K562 (cell line): ENCODE data around the gene B3GLCT. TPM values are rescaled to one million over a fixed set of nuclear protein-coding genes. Genes with fewer than 3 reads are reported as not detected.

ENCODE experiments used
- ATAC-seq: fragments of 200-7000 bp; cut with Tn5 transposase; 3 replicates; pipeline ENCODE4 v1.9.1; 2020; ENCODE audit warnings: moderate library complexity
- BruUV-seq: library from RNA; stranded (reverse); fragments of 400-500 nt; replicated peaks from 2 replicates; lab custom pipeline; 2021; lab: Mats Ljungman, UMichigan
- CTCF ChIA-PET: fragments of 300-600 bp; formaldehyde crosslinking; extraction: SDS; loops from one replicate; lab custom pipeline; 2021; ENCODE audit warnings: low intra/inter-chr PET ratio; lab: Yijun Ruan, JAX
- POLR2A ChIA-PET: fragments of 300-600, 350-650 bp; sonication (Branson Sonifier 250); formaldehyde crosslinking; extraction: SDS; loops from one replicate; lab custom pipeline; 2021; ENCODE audit warnings: antibody characterized with exemption, inconsistent platforms; lab: Yijun Ruan, JAX
- DNase-seq, 4 experiments: peaks; one replicate each; pipeline versions ENCODE4 v3.0.0 to v3.0.0-alpha.2; 2011 to 2018; ENCODE audit warnings: low spot score in 3 of 4, mixed read lengths in 3 of 4; ENCODE audit errors: extremely low read depth in 1 of 4
- FAIRE-seq: peaks from 2 replicates; lab custom pipeline; 2011; peaks lifted over from hg19 to GRCh38; lab: Jason Lieb, UNC
- H2AFZ ChIP-seq: 2 replicates; pipeline ENCODE4 v1.6.0; 2011; ENCODE audit warnings: low read depth, low read length, control low read depth, inconsistent platforms
- H3K27ac ChIP-seq: fragments of 200-600 bp; 3 replicates; pipeline ENCODE4 v1.8.0; 2011; ENCODE audit warnings: low read depth, mild to moderate bottlenecking, control low read depth, inconsistent platforms, low read length, moderate library complexity, mixed read lengths; ENCODE audit errors: extremely low read depth
- H3K27me3 ChIP-seq, 2 experiments: fragments of 300-600 bp in 1 of 2; 2 replicates in 1 of 2; 3 replicates in 1 of 2; pipeline versions ENCODE4 v1.6.0 to v1.8.0; 2011; ENCODE audit warnings: inconsistent platforms in 2 of 2, low read length in 2 of 2, mild to moderate bottlenecking in 1 of 2, mixed read lengths in 1 of 2, moderate library complexity in 1 of 2; ENCODE audit not compliant: control insufficient read depth in 2 of 2, insufficient read depth in 2 of 2
- H3K36me3 ChIP-seq: fragments of 300-600 bp; 3 replicates; pipeline ENCODE4 v1.8.0; 2011; ENCODE audit warnings: mild to moderate bottlenecking, low read length, inconsistent platforms; ENCODE audit not compliant: control insufficient read depth, insufficient read depth
- H3K4me1 ChIP-seq, 2 experiments: fragments of 200-600 bp in 1 of 2; replicated peaks in 1 of 2; 2 replicates in 1 of 2; 3 replicates in 1 of 2; pipeline versions ENCODE4 v1.5.1 to v1.8.0; 2011; ENCODE audit warnings: inconsistent platforms in 2 of 2, low read length in 2 of 2, mild to moderate bottlenecking in 1 of 2, mixed read lengths in 1 of 2, moderate library complexity in 1 of 2; ENCODE audit not compliant: control insufficient read depth in 2 of 2, insufficient read depth in 2 of 2
- H3K4me2 ChIP-seq: 2 replicates; pipeline ENCODE4 v1.6.1; 2011; ENCODE audit warnings: low read length, control low read depth, inconsistent platforms, mixed read lengths; ENCODE audit not compliant: insufficient read depth
- H3K4me3 ChIP-seq: fragments of 200-600 bp; sonication (generic), shearing (Covaris generic); 2 replicates; pipeline ENCODE4 v1.5.1; 2016; ENCODE audit warnings: control low read depth, inconsistent platforms
- H3K79me2 ChIP-seq: fragments of 200-600 bp; 3 replicates; pipeline ENCODE4 v1.8.0; 2011; ENCODE audit warnings: low read length, inconsistent platforms; ENCODE audit not compliant: control insufficient read depth, insufficient read depth
- H3K9ac ChIP-seq, 2 experiments: 2 replicates each; pipeline versions ENCODE4 v1.6.0 to v1.6.1; 2011; ENCODE audit warnings: low read depth in 2 of 2, low read length in 2 of 2, control low read depth in 1 of 2, inconsistent platforms in 1 of 2, mild to moderate bottlenecking in 1 of 2, mixed read lengths in 1 of 2; ENCODE audit not compliant: insufficient read depth in 1 of 2
- H3K9me1 ChIP-seq: one replicate; pipeline ENCODE4 v1.6.0; 2011; ENCODE audit warnings: inconsistent platforms, mild to moderate bottlenecking, low read length, moderate library complexity; ENCODE audit not compliant: control insufficient read depth, insufficient read depth
- H3K9me3 ChIP-seq: replicated peaks from 2 replicates; pipeline ENCODE4 v1.5.1; 2011; ENCODE audit warnings: low read depth, low read length, inconsistent platforms; ENCODE audit not compliant: control insufficient read depth, insufficient read depth
- H4K20me1 ChIP-seq: replicated peaks from 2 replicates; pipeline ENCODE4 v1.6.1; 2011; ENCODE audit warnings: low read length, inconsistent platforms, mixed read lengths; ENCODE audit not compliant: control insufficient read depth, insufficient read depth
- ARID1B ChIP-seq: fragments of 450-650 bp; IDR thresholded peaks from 2 replicates; pipeline ENCODE4 v1.6.1; 2016; ENCODE audit warnings: antibody characterized with exemption, mild to moderate bottlenecking, inconsistent platforms
- HNRNPH1 ChIP-seq: fragments of 200-400 bp; formaldehyde crosslinking; optimal IDR thresholded peaks from 2 replicates; pipeline ENCODE3; 2017; ENCODE audit warnings: low read depth, mild to moderate bottlenecking, low read length, moderate library complexity
- MITF ChIP-seq: IDR thresholded peaks from 2 replicates; pipeline ENCODE4 v1.6.1; 2014; ENCODE audit warnings: antibody characterized with exemption
- PREB ChIP-seq: sonication (generic); formaldehyde crosslinking; IDR thresholded peaks from 2 replicates; pipeline ENCODE4 v1.8.1; 2023; ENCODE audit warnings: mild to moderate bottlenecking, missing genetic modification reagents
- PRPF4 ChIP-seq: fragments of 200-400 bp; formaldehyde crosslinking; IDR thresholded peaks from one replicate; pipeline ENCODE4 v1.6.1; 2017; ENCODE audit warnings: low read length, low read depth, mild to moderate bottlenecking; ENCODE audit not compliant: insufficient read depth, poor library complexity, severe bottlenecking
- RERE ChIP-seq: sonication (generic); formaldehyde crosslinking; IDR thresholded peaks from 2 replicates; pipeline ENCODE4 v1.8.0; 2023; ENCODE audit warnings: missing genetic modification reagents, mild to moderate bottlenecking, borderline replicate concordance
- SETDB1 ChIP-seq: IDR thresholded peaks from one replicate; pipeline ENCODE4 v1.6.1; 2012; ENCODE audit warnings: low read length, control low read depth, inconsistent platforms
- TSC22D4 ChIP-seq: fragments of 450-650 bp; IDR thresholded peaks from 2 replicates; pipeline ENCODE4 v1.6.1; 2016; ENCODE audit warnings: missing genetic modification characterization, missing biosample characterization, control low read depth
- WHSC1 ChIP-seq: IDR thresholded peaks from one replicate; pipeline ENCODE4 v1.6.1; 2012; ENCODE audit warnings: low read length, control low read depth, inconsistent platforms
- ZBED1 ChIP-seq: IDR thresholded peaks from 2 replicates; pipeline ENCODE4 v1.6.1; 2014
- ZBTB26 ChIP-seq: fragments of 450-650 bp; formaldehyde crosslinking; IDR thresholded peaks from 2 replicates; pipeline ENCODE4 v1.4.0; 2022; ENCODE audit warnings: missing genetic modification characterization
- ZNF444 ChIP-seq: fragments of 250-450 bp; sonication (Bioruptor Pico); IDR thresholded peaks from 2 replicates; pipeline ENCODE4 v1.4.0; 2020; ENCODE audit warnings: mild to moderate bottlenecking, moderate library complexity
- ZNF75A ChIP-seq: fragments of 450-650 bp; formaldehyde crosslinking; IDR thresholded peaks from 2 replicates; pipeline ENCODE4 v1.4.0; 2020; ENCODE audit warnings: mild to moderate bottlenecking
- WGBS: fragments of 100-300 bp; shearing (Covaris generic); methylation state at CpG from one replicate; pipeline ENCODE4 v1.1.6; 2016; ENCODE audit warnings: low coverage, mixed read lengths; ENCODE audit not compliant: insufficient coverage; ENCODE audit errors: missing lambda C conversion rate; 5-methylcytosine and 5-hydroxymethylcytosine counted together
- in situ Hi-C: fragments of 300-500 bp; cut with MboI; formaldehyde crosslinking; loops from 4 replicates; pipeline ENCODE4 v1.15.0; 2018; ENCODE audit warnings: inconsistent platforms, mixed read lengths
- intact Hi-C: fragments of 100-400 bp; cut with micrococcal nuclease; formaldehyde crosslinking; loops from 2 replicates; pipeline ENCODE4 v1.14.2; 2022
- polyA plus RNA-seq, 8 experiments: library from polyadenylated mRNA; depleted of rRNA in 4 of 8; stranded (reverse) in 5 of 8; unstranded in 3 of 8; fragments of >200 nt; fragmentation: Nextera tagmentation in 2 of 8; fragmentation: Illumina TruSeq in 1 of 8; extraction: Ambion mirVana in 2 of 8; extraction: Trizol in 1 of 8; gene quantifications; 2 replicates each; pipeline versions ENCODE4 v1.2.1 to v1.2.3, GENCODE V29; 2011 to 2014; ENCODE audit warnings: inconsistent platforms in 1 of 8, missing spikeins in 1 of 8
- total RNA-seq, 7 experiments: library from RNA; depleted of rRNA in 6 of 7; stranded (reverse); fragments of >200 nt in 6 of 7; fragmentation: Illumina TruSeq in 2 of 7; extraction: Trizol in 2 of 7; gene quantifications; 2 replicates each; pipeline versions ENCODE4 v1.2.1 to v1.2.3, GENCODE V29; 2011 to 2021; ENCODE audit warnings: low replicate concordance in 1 of 7

The B3GLCT gene
- total and polyA plus RNA-seq, 9 of the 15 experiments (the other 6 are each of a cell fraction or from before 2014, with no cell fraction given): 1.1 to 5.1 (median 2.9) TPM

GRCh38 chr13:31166591-31166990 is 33.2 kb upstream of the B3GLCT start:
- DNase-seq (no peak), FAIRE-seq (no peak), ATAC-seq (no peak)
- H3K27ac ChIP-seq: no peak overlapping the region
- no peak overlapping the region for H3K9ac ChIP-seq
- WGBS: 50% methylated on average over 3 of the region's 3 CpGs
- in situ Hi-C loops (no loop called here), intact Hi-C loops (no loop called here)
- no peak overlapping the region for H3K4me2 ChIP-seq
- ChIA-PET POLR2A (no interaction called here), CTCF (no interaction called here)
- no peaks in the 10 kb centered on the region for H4K20me1 ChIP-seq
- no peaks in the 10 kb centered on the region for H3K36me3 ChIP-seq
- no peaks in the 10 kb centered on the region for H3K9me1 ChIP-seq
- no peaks in the 10 kb centered on the region for H3K27me3 ChIP-seq
- no peaks in the 10 kb centered on the region for H3K9me3 ChIP-seq
- H3K4me1 ChIP-seq: peaks cover 0 to 4% of the 10 kb centered on the region in 2 experiments; a peak in 1 of 5 replicates
- BruUV-seq: no TSS peak
- H3K79me2 ChIP-seq: peaks cover 11% of the 10 kb centered on the region; the same call in 2 of the 3 replicates
- no peak overlapping the region for H2AFZ ChIP-seq
- H3K4me3 ChIP-seq: no peak overlapping the region
- TF ChIP-seq ZBTB26 (CRISPR knock-in tag) (no peak), PREB (CRISPR knock-in tag) (no peak), SETDB1 (no peak), ARID1B (no peak), RERE (no peak), PRPF4 (no peak), MITF (no peak), WHSC1 (no peak), ZBED1 (no peak), HNRNPH1 (no peak), ZNF444 (CRISPR knock-in tag) (no peak), TSC22D4 (tag) (no peak), ZNF75A (CRISPR knock-in tag) (no peak)
